ENCODE results near the gene OGDHL. TPM values are rescaled to one million over a fixed set of nuclear protein-coding genes. Genes with fewer than 3 reads are reported as not detected.

OGDHL gene
- total and polyA plus RNA-seq, 9 of the 15 experiments (the other 6 are each of a cell fraction or from before 2014, with no cell fraction given): 0.01 to 1.8 (median 0.91) TPM

GRCh38 chr10:49734676-49735075, 27.4 kb downstream of the OGDHL start:
- Histone ChIP-seq H3K79me2 (ENCODE audit: control insufficient read depth, insufficient read depth, low read length) (no peaks in the 10 kb centered on the region), H3K36me3 (ENCODE audit: control insufficient read depth, insufficient read depth, low read length) (no peaks in the 10 kb centered on the region), H3K9me1 (ENCODE audit: control insufficient read depth, insufficient read depth, low read length) (no peaks in the 10 kb centered on the region), H3K9me3 (replicated peaks; ENCODE audit: control insufficient read depth, insufficient read depth, low read depth, low read length) (no peaks in the 10 kb centered on the region), H2AFZ (ENCODE audit: low read depth, low read length) (no peak overlapping the region), H3K4me1 (replicated peaks in 1 of 2; ENCODE audit: control insufficient read depth in 2 of 2, insufficient read depth in 2 of 2, low read length in 2 of 2) (peaks cover 0 to 7% of the 10 kb centered on the region in 2 experiments; a peak in 2 of 5 replicates), H4K20me1 (replicated peaks; ENCODE audit: control insufficient read depth, insufficient read depth, low read length) (peaks cover 26% of the 10 kb centered on the region), H3K9ac (ENCODE audit: insufficient read depth in 1 of 2, low read depth in 2 of 2, low read length in 2 of 2) (no peak overlapping the region), H3K4me2 (ENCODE audit: insufficient read depth, low read length) (no peak overlapping the region), H3K27me3 (ENCODE audit: control insufficient read depth in 2 of 2, insufficient read depth in 2 of 2, low read length in 2 of 2) (peaks cover 0 to 53% of the 10 kb centered on the region in 2 experiments; a peak in 3 of 5 replicates), H3K4me3 (no peak overlapping the region), H3K27ac (ENCODE audit: extremely low read depth, low read depth, low read length) (no peak overlapping the region)
- ChIA-PET POLR2A (no interaction called here), CTCF (ENCODE audit: low intra/inter-chr PET ratio) (no interaction called here)
- DNase-seq (ENCODE audit: extremely low read depth in 1 of 4, low spot score in 3 of 4) (no peak), FAIRE-seq (no peak), ATAC-seq (no peak; the same call in 2 of the 3 replicates)
- no TSS peak for BruUV-seq (replicated peaks)
- TF ChIP-seq GATAD2B (IDR thresholded peaks at IDR 0.05; ENCODE audit: borderline replicate concordance) (no peak), PTRF (tag; IDR thresholded peaks at IDR 0.05) (no peak), TGIF2 (CRISPR knock-in tag; IDR thresholded peaks at IDR 0.05) (no peak), WHSC1 (IDR thresholded peaks at IDR 0.05; ENCODE audit: low read length) (no peak)
- TF ChIP-seq, protein P1, sequence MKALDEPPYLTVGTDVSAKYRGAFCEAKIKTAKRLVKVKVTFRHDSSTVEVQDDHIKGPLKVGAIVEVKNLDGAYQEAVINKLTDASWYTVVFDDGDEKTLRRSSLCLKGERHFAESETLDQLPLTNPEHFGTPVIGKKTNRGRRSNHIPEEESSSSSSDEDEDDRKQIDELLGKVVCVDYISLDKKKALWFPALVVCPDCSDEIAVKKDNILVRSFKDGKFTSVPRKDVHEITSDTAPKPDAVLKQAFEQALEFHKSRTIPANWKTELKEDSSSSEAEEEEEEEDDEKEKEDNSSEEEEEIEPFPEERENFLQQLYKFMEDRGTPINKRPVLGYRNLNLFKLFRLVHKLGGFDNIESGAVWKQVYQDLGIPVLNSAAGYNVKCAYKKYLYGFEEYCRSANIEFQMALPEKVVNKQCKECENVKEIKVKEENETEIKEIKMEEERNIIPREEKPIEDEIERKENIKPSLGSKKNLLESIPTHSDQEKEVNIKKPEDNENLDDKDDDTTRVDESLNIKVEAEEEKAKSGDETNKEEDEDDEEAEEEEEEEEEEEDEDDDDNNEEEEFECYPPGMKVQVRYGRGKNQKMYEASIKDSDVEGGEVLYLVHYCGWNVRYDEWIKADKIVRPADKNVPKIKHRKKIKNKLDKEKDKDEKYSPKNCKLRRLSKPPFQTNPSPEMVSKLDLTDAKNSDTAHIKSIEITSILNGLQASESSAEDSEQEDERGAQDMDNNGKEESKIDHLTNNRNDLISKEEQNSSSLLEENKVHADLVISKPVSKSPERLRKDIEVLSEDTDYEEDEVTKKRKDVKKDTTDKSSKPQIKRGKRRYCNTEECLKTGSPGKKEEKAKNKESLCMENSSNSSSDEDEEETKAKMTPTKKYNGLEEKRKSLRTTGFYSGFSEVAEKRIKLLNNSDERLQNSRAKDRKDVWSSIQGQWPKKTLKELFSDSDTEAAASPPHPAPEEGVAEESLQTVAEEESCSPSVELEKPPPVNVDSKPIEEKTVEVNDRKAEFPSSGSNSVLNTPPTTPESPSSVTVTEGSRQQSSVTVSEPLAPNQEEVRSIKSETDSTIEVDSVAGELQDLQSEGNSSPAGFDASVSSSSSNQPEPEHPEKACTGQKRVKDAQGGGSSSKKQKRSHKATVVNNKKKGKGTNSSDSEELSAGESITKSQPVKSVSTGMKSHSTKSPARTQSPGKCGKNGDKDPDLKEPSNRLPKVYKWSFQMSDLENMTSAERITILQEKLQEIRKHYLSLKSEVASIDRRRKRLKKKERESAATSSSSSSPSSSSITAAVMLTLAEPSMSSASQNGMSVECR (CRISPR knock-in tag; IDR thresholded peaks at IDR 0.05): no peak
- intact Hi-C loops (cut with micrococcal nuclease): no loop called here
- in situ Hi-C loops (cut with MboI): no loop called here
- WGBS (ENCODE audit: insufficient coverage, low coverage, missing lambda C conversion rate): 2% methylated on average over 10 of the region's 10 CpGs

All from K562 (cell line).